ENCODE data around the gene ZFHX2.

Gene ZFHX2

GRCh38 chr14:23559010-23559925 is 7.7 kb upstream of the ZFHX2 start:
- peak; percentile 55 for DNase-seq

- DNase-seq, result no peak
These were observed 6.9 kb upstream of the ZFHX2 start for GRCh38 chr14:23558346-23559009.

GRCh38 chr14:23557946-23558345 is 6.4 kb upstream of the ZFHX2 start:
- no peak for DNase-seq

GRCh38 chr14:23557521-23557920 is 6.0 kb upstream of the ZFHX2 start:
- DNase-seq, result no peak

GRCh38 chr14:23556700-23557440 is 5.3 kb upstream of the ZFHX2 start:
- no peak for DNase-seq

GRCh38 chr14:23555882-23556699 is 4.5 kb upstream of the ZFHX2 start, which contains the start of gene THTPA:
Gene THTPA (plus strand): TSS chr14:23556271. CDS start chr14:23556758, 487 bp downstream.
- DNase-seq, result peak; percentile 91

GRCh38 chr14:23555533-23555881 is 3.9 kb upstream of the ZFHX2 start:
- DNase-seq, result no peak

- DNase-seq, result no peak
These were observed 726 bp downstream of the ZFHX2 start for GRCh38 chr14:23550812-23551265.

- peak; percentile 26 for DNase-seq
These were observed 1.3 kb downstream of the ZFHX2 start for GRCh38 chr14:23550131-23550811.

- DNase-seq, result peak; percentile 13
These were observed 2.9 kb downstream of the ZFHX2 start for GRCh38 chr14:23548351-23549318.

GRCh38 chr14:23547924-23548323 is 3.6 kb downstream of the ZFHX2 start:
- DNase-seq, result no peak

- no peak for DNase-seq
These were observed 5.0 kb downstream of the ZFHX2 start for GRCh38 chr14:23546450-23547035.

- DNase-seq, result no peak
These were observed 5.7 kb downstream of the ZFHX2 start for GRCh38 chr14:23545740-23546365.

- DNase-seq, result peak; percentile 96
These were observed 6.8 kb downstream of the ZFHX2 start for GRCh38 chr14:23544511-23545447.

- no peak for DNase-seq
These were observed 8.2 kb downstream of the ZFHX2 start for GRCh38 chr14:23543403-23543802.

- DNase-seq, result no peak
These were observed 9.3 kb downstream of the ZFHX2 start for GRCh38 chr14:23542261-23542660.

GRCh38 chr14:23540141-23540469 is 11.5 kb downstream of the ZFHX2 start:
- DNase-seq, result no peak

Measured in NCI-H146 (cell line).